ENCODE results near the gene PLEKHJ1. TPM values are rescaled to one million over a fixed set of nuclear protein-coding genes. Genes with fewer than 3 reads are reported as not detected.

The PLEKHJ1 gene
- total and polyA plus RNA-seq, 4 donors = 22.2 to 44.5 (median 37.0) TPM

GRCh38 chr19:2198317-2198716 lies 37.8 kb downstream of the PLEKHJ1 start:
- no peaks in the 10 kb centered on the region for H3K27me3 ChIP-seq (ENCODE audit: control insufficient read depth in 4 of 4, insufficient read depth in 4 of 4, low read length in 3 of 4)
- no peak overlapping the region for H3K9ac ChIP-seq (ENCODE audit: low read depth in 1 of 2, low read length in 2 of 2)
- peaks cover 5 to 48% (median 12%) of the 10 kb centered on the region in 4 donors for H3K36me3 ChIP-seq (ENCODE audit: control insufficient read depth in 4 of 4, insufficient read depth in 3 of 4, low read depth in 1 of 4, low read length in 3 of 4)
- H3K27ac ChIP-seq (ENCODE audit: low read depth in 1 of 2, low read length in 2 of 2) = no peak overlapping the region
- DNase-seq (ENCODE audit: low spot score) = no peak
- WGBS = 94% methylated on average over 22 of the region's 22 CpGs
- H3K4me1 ChIP-seq (ENCODE audit: control insufficient read depth in 4 of 4, insufficient read depth in 4 of 4, low read length in 3 of 4) = no peaks in the 10 kb centered on the region
- H3K9me3 ChIP-seq (ENCODE audit: control insufficient read depth in 4 of 4, low read length in 3 of 4) = no peaks in the 10 kb centered on the region
- TF ChIP-seq, protein P1, sequence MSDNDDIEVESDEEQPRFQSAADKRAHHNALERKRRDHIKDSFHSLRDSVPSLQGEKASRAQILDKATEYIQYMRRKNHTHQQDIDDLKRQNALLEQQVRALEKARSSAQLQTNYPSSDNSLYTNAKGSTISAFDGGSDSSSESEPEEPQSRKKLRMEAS (IDR thresholded peaks at IDR 0.05) = no peak
- TF ChIP-seq FOXA1 (IDR thresholded peaks at IDR 0.05) = no peak
- no peak for TF ChIP-seq REST (IDR thresholded peaks at IDR 0.05)
- no peak for TF ChIP-seq FOXA2 (IDR thresholded peaks at IDR 0.05)
- TF ChIP-seq GABPA (IDR thresholded peaks at IDR 0.05 in 1 of 2, conservative IDR thresholded peaks at IDR 0.05 in 1 of 2) = no peak
- TF ChIP-seq ATF3 (IDR thresholded peaks at IDR 0.05) = no peak
- TF ChIP-seq RAD21 (IDR thresholded peaks at IDR 0.05) = no peak
- no peak for TF ChIP-seq HNF4G (IDR thresholded peaks at IDR 0.05)
- TF ChIP-seq SP1 (IDR thresholded peaks at IDR 0.05) = no peak
- TF ChIP-seq YY1 (IDR thresholded peaks at IDR 0.05) = no peak
- TF ChIP-seq, protein P2, sequence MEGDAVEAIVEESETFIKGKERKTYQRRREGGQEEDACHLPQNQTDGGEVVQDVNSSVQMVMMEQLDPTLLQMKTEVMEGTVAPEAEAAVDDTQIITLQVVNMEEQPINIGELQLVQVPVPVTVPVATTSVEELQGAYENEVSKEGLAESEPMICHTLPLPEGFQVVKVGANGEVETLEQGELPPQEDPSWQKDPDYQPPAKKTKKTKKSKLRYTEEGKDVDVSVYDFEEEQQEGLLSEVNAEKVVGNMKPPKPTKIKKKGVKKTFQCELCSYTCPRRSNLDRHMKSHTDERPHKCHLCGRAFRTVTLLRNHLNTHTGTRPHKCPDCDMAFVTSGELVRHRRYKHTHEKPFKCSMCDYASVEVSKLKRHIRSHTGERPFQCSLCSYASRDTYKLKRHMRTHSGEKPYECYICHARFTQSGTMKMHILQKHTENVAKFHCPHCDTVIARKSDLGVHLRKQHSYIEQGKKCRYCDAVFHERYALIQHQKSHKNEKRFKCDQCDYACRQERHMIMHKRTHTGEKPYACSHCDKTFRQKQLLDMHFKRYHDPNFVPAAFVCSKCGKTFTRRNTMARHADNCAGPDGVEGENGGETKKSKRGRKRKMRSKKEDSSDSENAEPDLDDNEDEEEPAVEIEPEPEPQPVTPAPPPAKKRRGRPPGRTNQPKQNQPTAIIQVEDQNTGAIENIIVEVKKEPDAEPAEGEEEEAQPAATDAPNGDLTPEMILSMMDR (IDR thresholded peaks at IDR 0.05; ENCODE audit: low read depth, low read length, missing input control) = no peak
- no peak overlapping the region for H3K4me3 ChIP-seq (ENCODE audit: low read depth in 1 of 3, low read length in 3 of 3)

GRCh38 chr19:2197270-2197669 lies 38.9 kb downstream of the PLEKHJ1 start:
- WGBS = 96% methylated on average over 15 of the region's 15 CpGs
- Histone ChIP-seq H3K4me1 (ENCODE audit: control insufficient read depth in 4 of 4, insufficient read depth in 4 of 4, low read length in 3 of 4) (no peaks in the 10 kb centered on the region), H3K36me3 (ENCODE audit: control insufficient read depth in 4 of 4, insufficient read depth in 3 of 4, low read depth in 1 of 4, low read length in 3 of 4) (peaks cover 4 to 47% (median 10%) of the 10 kb centered on the region in 4 donors), H3K4me3 (ENCODE audit: low read depth in 1 of 3, low read length in 3 of 3) (no peak overlapping the region), H3K27ac (ENCODE audit: low read depth in 1 of 2, low read length in 2 of 2) (no peak overlapping the region), H3K9ac (ENCODE audit: low read depth in 1 of 2, low read length in 2 of 2) (no peak overlapping the region), H3K9me3 (ENCODE audit: control insufficient read depth in 4 of 4, low read length in 3 of 4) (no peaks in the 10 kb centered on the region), H3K27me3 (ENCODE audit: control insufficient read depth in 4 of 4, insufficient read depth in 4 of 4, low read length in 3 of 4) (no peaks in the 10 kb centered on the region)
- no peak for DNase-seq (ENCODE audit: low spot score)
- TF ChIP-seq, protein P2 (IDR thresholded peaks at IDR 0.05; ENCODE audit: low read depth, low read length, missing input control) = no peak
- no peak for TF ChIP-seq HNF4G (IDR thresholded peaks at IDR 0.05)
- no peak for TF ChIP-seq FOXA1 (IDR thresholded peaks at IDR 0.05)
- TF ChIP-seq JUND (IDR thresholded peaks at IDR 0.05) = no peak
- TF ChIP-seq NR2F2 (IDR thresholded peaks at IDR 0.05) = no peak
- TF ChIP-seq YY1 (IDR thresholded peaks at IDR 0.05) = no peak
- TF ChIP-seq GABPA (IDR thresholded peaks at IDR 0.05 in 1 of 2, conservative IDR thresholded peaks at IDR 0.05 in 1 of 2) = no peak
- TF ChIP-seq RAD21 (IDR thresholded peaks at IDR 0.05) = no peak
- TF ChIP-seq RXRA (IDR thresholded peaks at IDR 0.05) = no peak
- no peak for TF ChIP-seq TAF1 (conservative IDR thresholded peaks at IDR 0.05)
- TF ChIP-seq EGR1 (IDR thresholded peaks at IDR 0.05; ENCODE audit: low read depth in 2 of 2) = no peak
- TF ChIP-seq ATF3 (IDR thresholded peaks at IDR 0.05) = no peak
